ENCODE results near the gene PADI2.

Gene PADI2

DNA sequence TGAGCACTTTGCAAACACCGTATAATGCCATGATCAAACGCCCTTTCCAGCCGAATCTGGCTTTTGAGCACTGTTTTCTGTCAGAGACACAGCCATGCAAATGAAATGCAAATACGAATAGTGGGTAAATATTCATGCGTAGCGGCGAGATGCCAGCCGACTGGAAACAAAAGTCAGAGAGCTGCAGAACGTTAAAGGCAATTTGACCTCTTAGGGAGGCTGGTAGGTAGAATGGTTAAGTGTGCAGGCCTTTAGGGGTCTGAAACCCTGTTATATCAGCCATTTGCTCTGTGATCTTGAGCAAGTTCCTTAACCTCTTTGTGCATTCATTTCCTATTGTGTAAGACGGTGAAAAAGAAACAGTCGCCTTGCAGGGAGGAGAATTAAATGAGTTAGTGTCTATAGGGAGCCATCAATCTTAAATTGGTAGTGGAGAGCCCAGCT, 58.9 kb downstream of the PADI2 start:
- Histone ChIP-seq H2AFZ (ENCODE audit: low read depth) (no peak overlapping the region), H3K27me3 (ENCODE audit: insufficient read depth, low read depth) (peaks cover 40% of the 10 kb centered on the region; the same call in 1 of the 2 replicates), H3K36me3 (ENCODE audit: insufficient read depth) (no peaks in the 10 kb centered on the region), H3K27ac (no peak overlapping the region), H3K4me2 (no peak overlapping the region), H3K79me2 (ENCODE audit: insufficient read depth, low read depth) (no peaks in the 10 kb centered on the region), H3K9ac (no peak overlapping the region), H3K4me1 (ENCODE audit: low read depth, poor library complexity, severe bottlenecking) (no peaks in the 10 kb centered on the region), H4K20me1 (ENCODE audit: insufficient read depth) (no peaks in the 10 kb centered on the region), H3K4me3 (IDR thresholded peaks at IDR 0.05; ENCODE audit: insufficient read depth, low read depth, low read length) (no peak overlapping the region)
- TF ChIP-seq, protein P1, sequence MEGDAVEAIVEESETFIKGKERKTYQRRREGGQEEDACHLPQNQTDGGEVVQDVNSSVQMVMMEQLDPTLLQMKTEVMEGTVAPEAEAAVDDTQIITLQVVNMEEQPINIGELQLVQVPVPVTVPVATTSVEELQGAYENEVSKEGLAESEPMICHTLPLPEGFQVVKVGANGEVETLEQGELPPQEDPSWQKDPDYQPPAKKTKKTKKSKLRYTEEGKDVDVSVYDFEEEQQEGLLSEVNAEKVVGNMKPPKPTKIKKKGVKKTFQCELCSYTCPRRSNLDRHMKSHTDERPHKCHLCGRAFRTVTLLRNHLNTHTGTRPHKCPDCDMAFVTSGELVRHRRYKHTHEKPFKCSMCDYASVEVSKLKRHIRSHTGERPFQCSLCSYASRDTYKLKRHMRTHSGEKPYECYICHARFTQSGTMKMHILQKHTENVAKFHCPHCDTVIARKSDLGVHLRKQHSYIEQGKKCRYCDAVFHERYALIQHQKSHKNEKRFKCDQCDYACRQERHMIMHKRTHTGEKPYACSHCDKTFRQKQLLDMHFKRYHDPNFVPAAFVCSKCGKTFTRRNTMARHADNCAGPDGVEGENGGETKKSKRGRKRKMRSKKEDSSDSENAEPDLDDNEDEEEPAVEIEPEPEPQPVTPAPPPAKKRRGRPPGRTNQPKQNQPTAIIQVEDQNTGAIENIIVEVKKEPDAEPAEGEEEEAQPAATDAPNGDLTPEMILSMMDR (conservative IDR thresholded peaks at IDR 0.05; ENCODE audit: low read depth, low read length) = no peak

DNA sequence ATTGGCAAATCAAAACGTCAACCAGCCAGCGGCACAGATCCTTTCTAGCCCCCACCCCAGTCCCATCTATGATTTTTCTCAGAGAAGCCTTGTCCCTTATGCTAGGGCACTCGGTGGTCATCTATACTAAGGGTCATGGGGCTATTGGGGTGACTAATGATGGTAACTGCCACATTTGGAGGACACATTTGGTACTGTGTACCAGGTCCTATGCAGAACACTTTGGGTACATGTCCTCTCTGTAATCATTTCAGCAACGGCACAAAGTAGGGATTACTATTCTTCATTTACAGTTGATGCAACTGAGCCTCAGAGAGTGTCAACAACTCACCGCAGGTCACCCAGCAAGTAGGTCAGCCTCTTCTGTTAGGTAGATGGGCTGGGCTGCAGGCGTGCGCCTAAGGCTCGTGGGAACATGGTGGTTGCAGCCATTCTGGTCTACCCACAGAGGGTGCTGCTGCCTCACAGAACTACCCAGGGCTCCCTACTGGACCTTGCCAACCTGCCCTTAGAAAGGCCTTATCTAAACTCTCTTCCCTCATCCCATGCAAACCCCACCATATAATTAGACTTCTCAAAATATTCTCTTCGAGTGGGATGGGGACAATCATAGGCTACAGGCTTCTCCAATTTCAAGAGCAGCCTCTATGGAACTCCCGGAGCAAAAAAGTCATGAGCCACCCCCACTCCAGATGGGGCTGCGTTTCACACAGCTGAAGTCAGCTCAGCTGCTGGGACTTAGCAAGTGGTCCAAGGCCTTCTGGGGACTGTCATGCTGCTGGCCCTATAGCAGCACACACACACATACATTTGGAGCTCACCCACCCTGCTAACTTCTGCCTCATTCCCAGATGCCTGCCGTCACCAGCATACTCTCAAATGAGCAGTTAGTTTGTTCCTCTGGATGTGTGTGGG, 59.6 kb downstream of the PADI2 start:
- no peaks in the 10 kb centered on the region for H3K79me2 ChIP-seq (ENCODE audit: insufficient read depth, low read depth)
- H3K27ac ChIP-seq = no peak overlapping the region
- H2AFZ ChIP-seq (ENCODE audit: low read depth) = no peak overlapping the region
- H3K4me2 ChIP-seq = no peak overlapping the region
- TF ChIP-seq, protein P1 (conservative IDR thresholded peaks at IDR 0.05; ENCODE audit: low read depth, low read length) = peak; percentile 69
- no peak overlapping the region for H3K9ac ChIP-seq
- H3K4me1 ChIP-seq (ENCODE audit: low read depth, poor library complexity, severe bottlenecking) = no peaks in the 10 kb centered on the region
- no peaks in the 10 kb centered on the region for H4K20me1 ChIP-seq (ENCODE audit: insufficient read depth)
- H3K27me3 ChIP-seq (ENCODE audit: insufficient read depth, low read depth) = peaks cover 40% of the 10 kb centered on the region; the same call in 1 of the 2 replicates
- no peak overlapping the region for H3K4me3 ChIP-seq (IDR thresholded peaks at IDR 0.05; ENCODE audit: insufficient read depth, low read depth, low read length)
- H3K36me3 ChIP-seq (ENCODE audit: insufficient read depth) = no peaks in the 10 kb centered on the region

DNA sequence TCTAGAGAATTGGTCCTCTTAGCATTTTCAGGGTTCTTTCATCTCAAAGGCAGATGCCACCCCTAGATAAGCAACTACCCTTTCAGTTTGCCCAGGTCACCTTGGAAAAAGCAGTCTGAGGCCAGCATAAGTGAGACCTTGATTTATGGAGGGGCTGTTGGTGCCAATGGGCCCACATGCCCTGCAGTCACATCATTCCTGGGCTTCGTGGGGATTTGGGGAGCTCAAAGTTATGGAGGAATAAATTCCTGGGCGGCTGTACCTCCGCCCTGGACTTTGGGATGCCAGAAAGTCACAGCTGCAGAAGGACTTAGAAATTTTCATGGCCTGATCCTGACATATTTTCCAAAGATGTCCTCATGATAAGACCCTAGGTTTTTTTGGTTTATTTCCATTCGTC, 62.7 kb downstream of the PADI2 start:
- Histone ChIP-seq H3K4me3 (IDR thresholded peaks at IDR 0.05; ENCODE audit: insufficient read depth, low read depth, low read length) (no peak overlapping the region), H2AFZ (ENCODE audit: low read depth) (no peak overlapping the region), H3K27me3 (ENCODE audit: insufficient read depth, low read depth) (peaks cover 27% of the 10 kb centered on the region; the same call in 1 of the 2 replicates), H3K9ac (no peak overlapping the region), H3K79me2 (ENCODE audit: insufficient read depth, low read depth) (peaks cover 21% of the 10 kb centered on the region), H3K4me2 (no peak overlapping the region), H3K4me1 (ENCODE audit: low read depth, poor library complexity, severe bottlenecking) (peaks cover 14% of the 10 kb centered on the region), H4K20me1 (ENCODE audit: insufficient read depth) (no peaks in the 10 kb centered on the region), H3K36me3 (ENCODE audit: insufficient read depth) (no peaks in the 10 kb centered on the region), H3K27ac (no peak overlapping the region)
- TF ChIP-seq, protein P1 (conservative IDR thresholded peaks at IDR 0.05; ENCODE audit: low read depth, low read length) = no peak

DNA sequence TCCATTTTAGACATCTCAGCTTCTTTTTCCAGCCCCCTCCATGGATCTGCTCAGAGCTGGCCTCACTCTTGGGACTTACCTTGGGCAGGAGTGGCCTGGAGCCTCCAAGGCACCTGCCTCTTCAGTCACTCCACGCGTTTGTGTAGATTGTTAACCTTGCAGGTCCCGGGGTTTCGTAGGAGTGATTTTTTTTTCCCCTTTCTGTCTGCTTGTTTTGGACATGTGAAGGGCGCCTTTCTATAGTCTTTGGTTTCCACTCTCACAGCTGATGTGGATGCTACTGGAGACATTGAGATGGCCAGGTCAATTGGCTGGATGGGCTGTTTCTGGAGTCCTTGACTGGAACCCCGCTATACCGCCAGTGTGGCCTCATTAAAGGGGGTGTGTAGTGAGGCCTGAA, 63.5 kb downstream of the PADI2 start:
- H3K36me3 ChIP-seq (ENCODE audit: insufficient read depth) = no peaks in the 10 kb centered on the region
- H3K79me2 ChIP-seq (ENCODE audit: insufficient read depth, low read depth) = peaks cover 28% of the 10 kb centered on the region
- H3K27me3 ChIP-seq (ENCODE audit: insufficient read depth, low read depth) = peaks cover 27% of the 10 kb centered on the region; the same call in 1 of the 2 replicates
- no peak overlapping the region for H3K27ac ChIP-seq
- H2AFZ ChIP-seq (ENCODE audit: low read depth) = no peak overlapping the region
- H4K20me1 ChIP-seq (ENCODE audit: insufficient read depth) = no peaks in the 10 kb centered on the region
- peaks cover 14% of the 10 kb centered on the region for H3K4me1 ChIP-seq (ENCODE audit: low read depth, poor library complexity, severe bottlenecking)
- TF ChIP-seq, protein P1 (conservative IDR thresholded peaks at IDR 0.05; ENCODE audit: low read depth, low read length) = no peak
- no peak overlapping the region for H3K9ac ChIP-seq
- H3K4me2 ChIP-seq = no peak overlapping the region
- H3K4me3 ChIP-seq (IDR thresholded peaks at IDR 0.05; ENCODE audit: insufficient read depth, low read depth, low read length) = no peak overlapping the region

Data from KMS-11 (cell line).